CD4-positive, alpha-beta T cell (primary cell): Measurements from ENCODE around the gene PNMA6E. TPM values are rescaled to one million over a fixed set of nuclear protein-coding genes. Genes with fewer than 3 reads are reported as not detected.

Source experiments
- ATAC-seq: fragments of 200-7000 bp; cut with Tn5 transposase; one replicate; pipeline ENCODE4 v1.10.0; 2022; ENCODE audit warnings: mild to moderate bottlenecking; ENCODE audit not compliant: poor library complexity
- CTCF ChIA-PET: fragments of 350-600 bp; sonication (Branson Sonifier 250); formaldehyde crosslinking; loops from one replicate; lab custom pipeline; 2021; ENCODE audit warnings: antibody characterized with exemption, inconsistent platforms; lab: Charles Lee
- POLR2A ChIA-PET: fragments of 350-600 bp; sonication (Branson Sonifier 250); formaldehyde crosslinking; loops from one replicate; lab custom pipeline; 2021; ENCODE audit warnings: antibody characterized with exemption, inconsistent platforms; lab: Charles Lee
- DNase-seq, 14 experiments: peaks; one replicate each; pipeline ENCODE4 v3.0.0-alpha.2; 2013 to 2020; ENCODE audit warnings: mixed read lengths in 2 of 14
- H3K27ac ChIP-seq, 2 donors: one replicate each; pipeline versions ENCODE4 v1.5.1 to v1.7.0; 2013; ENCODE audit warnings: low read length in 2 of 2, low read depth in 1 of 2, mild to moderate bottlenecking in 1 of 2
- H3K27me3 ChIP-seq, 2 experiments: 1 replicate in 1 of 2; 2 replicates in 1 of 2; pipeline versions ENCODE4 v1.6.1 to v1.7.0; 2013; ENCODE audit warnings: low read length in 2 of 2, control low read depth in 1 of 2, mild to moderate bottlenecking in 1 of 2, moderate library complexity in 1 of 2; ENCODE audit not compliant: insufficient read depth in 2 of 2, control insufficient read depth in 1 of 2
- H3K36me3 ChIP-seq: one replicate; pipeline ENCODE4 v1.6.1; 2013; ENCODE audit warnings: low read length, control low read depth; ENCODE audit not compliant: insufficient read depth
- H3K4me1 ChIP-seq: one replicate; pipeline ENCODE4 v1.6.1; 2013; ENCODE audit warnings: low read length, control low read depth; ENCODE audit not compliant: insufficient read depth
- H3K4me3 ChIP-seq: one replicate; pipeline ENCODE4 v1.5.1; 2013; ENCODE audit warnings: mild to moderate bottlenecking, low read length, moderate library complexity
- H3K9me3 ChIP-seq, 2 experiments: 1 replicate in 1 of 2; 2 replicates in 1 of 2; pipeline versions ENCODE4 v1.6.1 to v1.7.0; 2013; ENCODE audit warnings: low read length in 2 of 2, mild to moderate bottlenecking in 2 of 2, control low read depth in 1 of 2, moderate library complexity in 1 of 2; ENCODE audit not compliant: control insufficient read depth in 1 of 2, insufficient read depth in 1 of 2
- H3K27ac Mint-ChIP-seq: one replicate; pipeline ENCODE4 v1.8.0; 2020; ENCODE audit warnings: mixed read lengths
- H3K27me3 Mint-ChIP-seq: one replicate; pipeline ENCODE4 v1.8.0; 2021; ENCODE audit warnings: mixed read lengths
- H3K36me3 Mint-ChIP-seq: one replicate; pipeline ENCODE4 v1.8.0; 2021; ENCODE audit warnings: low read depth, mixed read lengths
- H3K4me1 Mint-ChIP-seq: one replicate; pipeline ENCODE4 v1.8.0; 2021; ENCODE audit warnings: low read depth, mixed read lengths
- H3K4me3 Mint-ChIP-seq: one replicate; pipeline ENCODE4 v1.8.0; 2020; ENCODE audit warnings: mild to moderate bottlenecking, mixed read lengths
- H3K9me3 Mint-ChIP-seq: one replicate; pipeline ENCODE4 v1.8.0; 2020; ENCODE audit warnings: mixed read lengths
- CTCF ChIP-seq: fragments of 200-600 bp; IDR thresholded peaks from one replicate; pipeline ENCODE4 v1.8.0; 2022; ENCODE audit warnings: antibody characterized with exemption, mild to moderate bottlenecking
- intact Hi-C, 2 experiments: fragments of 100-400 bp; cut with DNase I in 1 of 2; cut with micrococcal nuclease in 1 of 2; formaldehyde crosslinking; loops; one replicate each; pipeline versions ENCODE4 v1.15.1 to v1.9.0; 2023 to 2025; cut with DNase I, micrococcal nuclease
- total RNA-seq, 174 experiments: library from RNA in 2 of 174; stranded (reverse) in 2 of 174; gene quantifications; one replicate each; pipeline ENCODE4 v1.2.3 and lab custom pipeline; 2021 to 2026

Gene PNMA6E
- total RNA-seq, 2 experiments from 2014 or later = not detected

- Mint-ChIP-seq H3K27ac (no peak overlapping the region), H3K4me3 (no peak overlapping the region), H3K27me3 (no peaks in the 10 kb centered on the region), H3K36me3 (no peaks in the 10 kb centered on the region), H3K9me3 (no peaks in the 10 kb centered on the region), H3K4me1 (no peaks in the 10 kb centered on the region)
- intact Hi-C loops = no loop called here
- Histone ChIP-seq H3K4me1 (no peaks in the 10 kb centered on the region), H3K4me3 (no peak overlapping the region), H3K9me3 (no peaks in the 10 kb centered on the region), H3K27ac (no peak overlapping the region), H3K36me3 (no peaks in the 10 kb centered on the region), H3K27me3 (no peaks in the 10 kb centered on the region)
- no peak for ATAC-seq
- POLR2A ChIA-PET = no interaction called here
- no peak for DNase-seq
- CTCF ChIA-PET = no interaction called here
- no peak for TF ChIP-seq CTCF
These were observed 26.7 kb downstream of the PNMA6E start for GRCh38 chrX:153374426-153374825.

GRCh38 chrX:153372949-153373348 lies 28.2 kb downstream of the PNMA6E start:
- no peaks in the 10 kb centered on the region for H3K36me3 ChIP-seq
- H3K36me3 Mint-ChIP-seq = no peaks in the 10 kb centered on the region
- intact Hi-C loops = no loop called here
- ATAC-seq = no peak
- CTCF ChIA-PET = interaction anchor here (0.7 kb wide), 1 partner anchor 69 kb away, joined by 3 read pairs; no protein-coding TSS in a partner anchor
- H3K27ac ChIP-seq = no peak overlapping the region
- POLR2A ChIA-PET = no interaction called here
- no peaks in the 10 kb centered on the region for H3K27me3 Mint-ChIP-seq
- no peaks in the 10 kb centered on the region for H3K4me1 ChIP-seq
- no peak overlapping the region for H3K27ac Mint-ChIP-seq
- no peak for TF ChIP-seq CTCF
- H3K27me3 ChIP-seq = no peaks in the 10 kb centered on the region
- H3K4me3 Mint-ChIP-seq = no peak overlapping the region
- no peaks in the 10 kb centered on the region for H3K9me3 ChIP-seq
- no peak overlapping the region for H3K4me3 ChIP-seq
- H3K9me3 Mint-ChIP-seq = no peaks in the 10 kb centered on the region
- H3K4me1 Mint-ChIP-seq = no peaks in the 10 kb centered on the region
- no peak for DNase-seq

- CTCF ChIA-PET = no interaction called here
- no peaks in the 10 kb centered on the region for H3K9me3 Mint-ChIP-seq
- Histone ChIP-seq H3K27me3 (no peaks in the 10 kb centered on the region), H3K4me1 (no peaks in the 10 kb centered on the region), H3K27ac (no peak overlapping the region), H3K9me3 (no peaks in the 10 kb centered on the region), H3K36me3 (no peaks in the 10 kb centered on the region), H3K4me3 (no peak overlapping the region)
- ATAC-seq (no peak), DNase-seq (no peak)
- POLR2A ChIA-PET = no interaction called here
- no peaks in the 10 kb centered on the region for H3K4me1 Mint-ChIP-seq
- TF ChIP-seq CTCF = no peak
- intact Hi-C loops = no loop called here
- H3K36me3 Mint-ChIP-seq = no peaks in the 10 kb centered on the region
- H3K27ac Mint-ChIP-seq = no peak overlapping the region
- no peaks in the 10 kb centered on the region for H3K27me3 Mint-ChIP-seq
- H3K4me3 Mint-ChIP-seq = no peak overlapping the region
These were observed 29.9 kb downstream of the PNMA6E start for GRCh38 chrX:153371256-153371655.
